HCT116 (cell line): ENCODE results near the gene MYH10. TPM values are rescaled to one million over a fixed set of nuclear protein-coding genes. Genes with fewer than 3 reads are reported as not detected.

Experiments used
- ATAC-seq: fragments of 200-7000 bp; cut with Tn5 transposase; 2 replicates; pipeline ENCODE4 v1.9.1; 2020; ENCODE audit warnings: mild to moderate bottlenecking, moderate library complexity
- BruUV-seq: library from RNA; stranded (reverse); fragments of 400-500 nt; replicated peaks from 2 replicates; lab custom pipeline; 2021; lab: Mats Ljungman, UMichigan
- CTCF ChIA-PET: fragments of 300-600 bp; sonication (Branson Sonifier 250); formaldehyde crosslinking; loops from one replicate; lab custom pipeline; 2021; ENCODE audit warnings: antibody characterized with exemption; lab: Charles Lee
- POLR2A ChIA-PET: fragments of 300-600, 350-600 bp; sonication (Branson Sonifier 250); formaldehyde crosslinking; loops from one replicate; lab custom pipeline; 2021; ENCODE audit warnings: antibody characterized with exemption; lab: Charles Lee
- RAD21 ChIA-PET, 2 experiments: fragments of 300-600 bp; sonication (Branson Sonifier 250); formaldehyde crosslinking; loops; one replicate each; lab custom pipeline; 2023; ENCODE audit warnings: low total read pairs in 2 of 2; ENCODE audit not compliant: uncharacterized antibody in 2 of 2, unreplicated experiment in 2 of 2, low non-redundant PET in 1 of 2; lab: Charles Lee
- DNase-seq: peaks from one replicate; pipeline ENCODE4 v3.0.0-alpha.2; 2010; ENCODE audit warnings: low read depth, low spot score
- H2AFZ ChIP-seq: fragments of 200-600 bp; shearing (Covaris generic), sonication (generic); 2 replicates; pipeline ENCODE4 v1.6.1; 2017; ENCODE audit warnings: low read depth, mixed run types, mixed read lengths, antibody characterized with exemption, low read length; ENCODE audit not compliant: poor library complexity, severe bottlenecking
- H3K27ac ChIP-seq: 2 replicates; pipeline ENCODE4 v1.5.1; 2012; ENCODE audit warnings: low read depth, low read length
- H3K27me3 ChIP-seq: fragments of 200-600 bp; sonication (generic); 2 replicates; pipeline ENCODE4 v1.6.1; 2016; ENCODE audit warnings: mixed run types, low read length, mixed read lengths; ENCODE audit not compliant: insufficient read depth
- H3K36me3 ChIP-seq, 2 experiments: fragments of 200-500 bp in 1 of 2; fragments of 200-600 bp in 1 of 2; sonication (Bioruptor generic) in 1 of 2; sonication (generic) in 1 of 2; 2 replicates each; pipeline versions ENCODE4 v1.5.1 to v1.6.1; 2014 to 2016; ENCODE audit warnings: low read length in 2 of 2, inconsistent platforms in 1 of 2, mixed read lengths in 1 of 2, mixed run types in 1 of 2; ENCODE audit not compliant: insufficient read depth in 2 of 2, control insufficient read depth in 1 of 2
- H3K4me1 ChIP-seq, 2 experiments: fragments of 200-600 bp in 1 of 2; sonication (generic) in 1 of 2; 2 replicates each; pipeline versions ENCODE4 v1.5.1 to v1.6.1; 2012 to 2017; ENCODE audit warnings: low read length in 2 of 2, inconsistent platforms in 1 of 2, mild to moderate bottlenecking in 1 of 2, mixed read lengths in 1 of 2, mixed run types in 1 of 2, moderate library complexity in 1 of 2; ENCODE audit not compliant: insufficient read depth in 2 of 2, control insufficient read depth in 1 of 2
- H3K4me2 ChIP-seq: fragments of 200-600 bp; sonication (generic); 2 replicates; pipeline ENCODE4 v1.6.1; 2017; ENCODE audit warnings: mixed run types, low read length, mixed read lengths
- H3K4me3 ChIP-seq, 2 experiments: fragments of 200-600 bp in 1 of 2; sonication (generic) in 1 of 2; replicated peaks in 1 of 2; 2 replicates each; pipeline ENCODE4 v1.5.1; 2011 to 2016; ENCODE audit warnings: low read length in 2 of 2, control low read depth in 1 of 2, low read depth in 1 of 2, mild to moderate bottlenecking in 1 of 2, mixed read lengths in 1 of 2, mixed run types in 1 of 2
- H3K79me2 ChIP-seq: fragments of 200-600 bp; sonication (generic); 2 replicates; pipeline ENCODE4 v1.6.1; 2017; ENCODE audit warnings: mild to moderate bottlenecking, mixed run types, low read length, moderate library complexity, mixed read lengths; ENCODE audit not compliant: insufficient read depth
- H3K9ac ChIP-seq: fragments of 200-600 bp; sonication (generic); 2 replicates; pipeline ENCODE4 v1.6.1; 2016; ENCODE audit warnings: low read length, mixed read lengths
- H3K9me2 ChIP-seq: fragments of 200-600 bp; sonication (generic), shearing (Covaris generic); 2 replicates; pipeline ENCODE4 v1.6.1; 2017; ENCODE audit warnings: mixed run types, mild to moderate bottlenecking, moderate library complexity; ENCODE audit not compliant: insufficient read depth
- H3K9me3 ChIP-seq, 2 experiments: fragments of 200-500 bp in 1 of 2; fragments of 200-600 bp in 1 of 2; sonication (Bioruptor generic) in 1 of 2; sonication (generic) in 1 of 2; 2 replicates each; pipeline ENCODE4 v1.6.1; 2014 to 2017; ENCODE audit warnings: low read length in 2 of 2, mixed read lengths in 2 of 2, inconsistent platforms in 1 of 2, low read depth in 1 of 2, mild to moderate bottlenecking in 1 of 2, mixed run types in 1 of 2, moderate library complexity in 1 of 2; ENCODE audit not compliant: control insufficient read depth in 1 of 2, insufficient read depth in 1 of 2
- H4K20me1 ChIP-seq: fragments of 200-600 bp; sonication (generic), shearing (Covaris generic); 2 replicates; pipeline ENCODE4 v1.6.1; 2017; ENCODE audit warnings: mixed run types, mild to moderate bottlenecking, moderate library complexity; ENCODE audit not compliant: insufficient read depth
- CBX3 ChIP-seq: IDR thresholded peaks from 2 replicates; pipeline ENCODE4 v1.6.1; 2012; ENCODE audit warnings: low read depth
- CEBPB ChIP-seq: IDR thresholded peaks from 2 replicates; pipeline ENCODE4 v1.6.1; 2012; ENCODE audit warnings: low read depth
- EGR1 ChIP-seq: IDR thresholded peaks from 2 replicates; pipeline ENCODE4 v1.6.1; 2012; ENCODE audit warnings: low read depth
- ELF1 ChIP-seq: IDR thresholded peaks from 2 replicates; pipeline ENCODE4 v1.6.1; 2012; ENCODE audit warnings: low read depth, borderline replicate concordance
- EZH2 ChIP-seq: fragments of 200-600 bp; sonication (generic); IDR thresholded peaks from 2 replicates; pipeline ENCODE4 v1.6.1; 2017; ENCODE audit warnings: antibody characterized with exemption, mixed run types
- EZH2phosphoT487 ChIP-seq: fragments of 200-600 bp; IDR thresholded peaks from 2 replicates; pipeline ENCODE4 v1.6.1; 2018; ENCODE audit warnings: antibody characterized with exemption, borderline replicate concordance
- JUND ChIP-seq: IDR thresholded peaks from 2 replicates; pipeline ENCODE4 v1.6.1; 2012
- POLR2AphosphoS5 ChIP-seq: IDR thresholded peaks from 2 replicates; pipeline ENCODE4 v1.6.1; 2011; ENCODE audit warnings: mild to moderate bottlenecking, low read depth, low read length, moderate library complexity
- RAD21 ChIP-seq: IDR thresholded peaks from 2 replicates; pipeline ENCODE4 v1.6.1; 2012; ENCODE audit warnings: low read depth, mild to moderate bottlenecking
- SIN3A ChIP-seq: IDR thresholded peaks from 2 replicates; pipeline ENCODE4 v1.6.1; 2012; ENCODE audit warnings: low read depth
- SP1 ChIP-seq: IDR thresholded peaks from 2 replicates; pipeline ENCODE4 v1.6.1; 2012; ENCODE audit warnings: low read depth
- SRF ChIP-seq: IDR thresholded peaks from 2 replicates; pipeline ENCODE4 v1.6.1; 2012; ENCODE audit warnings: low read depth
- TCF7L2 ChIP-seq: IDR thresholded peaks from 2 replicates; pipeline ENCODE4 v1.7.0; 2011; ENCODE audit warnings: borderline replicate concordance, inconsistent platforms; ENCODE audit not compliant: insufficient read depth, insufficient read length; ENCODE audit errors: extremely low read depth
- YY1 ChIP-seq: IDR thresholded peaks from 2 replicates; pipeline ENCODE4 v1.6.1; 2011; ENCODE audit warnings: low read length, low read depth, moderate library complexity, mild to moderate bottlenecking; ENCODE audit not compliant: insufficient replicate concordance; ENCODE audit errors: extremely low read depth
- ZNF274 ChIP-seq: fragments of 200-500 bp; sonication (Bioruptor generic); IDR thresholded peaks from 2 replicates; pipeline ENCODE4 v1.6.1; 2014; ENCODE audit warnings: mild to moderate bottlenecking, low read depth, low read length, inconsistent platforms
- intact Hi-C: fragments of 100-400 bp; cut with micrococcal nuclease; formaldehyde crosslinking; loops from 2 replicates; pipeline ENCODE4 v1.10.0; 2022
- total RNA-seq: library from RNA; stranded (reverse); gene quantifications from one replicate; pipeline ENCODE4 v1.2.1, GENCODE V29; 2021; ENCODE audit not compliant: unreplicated experiment
- TF ChIP-seq, protein P1 (sequence below), 3 experiments: fragments of 200-600 bp in 1 of 3; sonication (generic) in 1 of 3; IDR thresholded peaks in 2 of 3; conservative IDR thresholded peaks in 1 of 3; 2 replicates each; pipeline ENCODE4 v1.5.1; 2012 to 2017; ENCODE audit warnings: low read depth in 2 of 3, low read length in 2 of 3, antibody characterized with exemption in 1 of 3, borderline replicate concordance in 1 of 3, control low read depth in 1 of 3, mild to moderate bottlenecking in 1 of 3, mixed read lengths in 1 of 3, mixed run types in 1 of 3, moderate library complexity in 1 of 3; ENCODE audit not compliant: insufficient read depth in 1 of 3
- TF ChIP-seq, protein P2 (sequence below): IDR thresholded peaks from 2 replicates; pipeline ENCODE4 v1.6.1; 2012
- TF ChIP-seq, protein P3 (sequence below): IDR thresholded peaks from 2 replicates; pipeline ENCODE4 v1.6.1; 2012

Gene MYH10
- total RNA-seq, 1 experiment from 2014 or later, result 39.2 TPM

DNA sequence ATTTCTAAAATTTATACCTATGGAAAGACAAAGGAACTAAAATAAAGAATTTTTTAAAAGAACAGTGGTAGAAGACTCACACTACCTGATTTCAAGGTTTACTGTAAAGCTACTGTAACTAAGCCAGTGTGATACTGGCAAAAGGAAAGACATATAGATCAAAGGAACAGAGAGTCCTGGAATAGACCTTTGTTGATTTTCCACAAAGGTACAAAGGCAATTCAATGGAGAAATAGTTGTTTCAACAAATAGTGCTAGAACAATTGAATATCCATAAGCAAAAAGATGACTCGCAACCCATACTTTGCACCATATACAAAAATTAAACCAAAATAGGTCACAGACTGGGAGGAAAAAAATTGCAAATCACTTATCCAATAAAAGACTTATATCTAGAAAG, 36.7 kb downstream of the MYH10 start:
- intact Hi-C loops, result no loop called here
- no TSS peak for BruUV-seq

DNA sequence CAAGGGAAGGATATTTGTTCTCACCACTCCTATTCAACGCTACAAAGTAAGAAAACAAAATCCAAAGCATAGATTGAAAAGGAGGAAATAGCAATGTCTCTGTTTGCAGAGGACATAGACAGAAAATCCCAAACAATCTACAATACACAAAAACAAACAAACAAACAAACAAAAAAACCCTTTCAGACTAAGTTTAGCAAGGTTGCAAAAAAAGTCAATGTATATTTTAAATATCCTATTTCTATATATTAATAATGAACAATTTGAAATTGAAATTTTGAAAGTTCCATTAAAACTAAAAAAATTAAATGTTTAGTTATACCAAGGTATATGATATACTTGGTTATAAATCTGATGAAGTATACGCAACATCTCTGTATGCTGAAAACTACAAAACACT, 37.2 kb downstream of the MYH10 start:
- H3K4me1 ChIP-seq, result no peaks in the 10 kb centered on the region
- BruUV-seq, result no TSS peak
- ChIA-PET CTCF (no interaction called here), POLR2A (no interaction called here), RAD21 (no interaction called here)
- DNase-seq (no peak), ATAC-seq (no peak)
- 0 out of 2 replicates have a peak, but pooled peaks cover 4% of the 10 kb centered on the region for H4K20me1 ChIP-seq
- no peaks in the 10 kb centered on the region for H3K9me3 ChIP-seq
- no peak overlapping the region for H3K4me3 ChIP-seq
- no peaks in the 10 kb centered on the region for H3K27me3 ChIP-seq
- no peak overlapping the region for H2AFZ ChIP-seq
- H3K27ac ChIP-seq, result no peak overlapping the region
- intact Hi-C loops, result no loop called here
- no peak overlapping the region for H3K4me2 ChIP-seq
- no peaks in the 10 kb centered on the region for H3K36me3 ChIP-seq
- H3K9ac ChIP-seq, result no peak overlapping the region
- no peaks in the 10 kb centered on the region for H3K9me2 ChIP-seq
- no peak for TF ChIP-seq ELF1
- no peak for TF ChIP-seq SRF
- no peak for TF ChIP-seq SP1
- TF ChIP-seq RAD21, result no peak
- TF ChIP-seq, protein P1, sequence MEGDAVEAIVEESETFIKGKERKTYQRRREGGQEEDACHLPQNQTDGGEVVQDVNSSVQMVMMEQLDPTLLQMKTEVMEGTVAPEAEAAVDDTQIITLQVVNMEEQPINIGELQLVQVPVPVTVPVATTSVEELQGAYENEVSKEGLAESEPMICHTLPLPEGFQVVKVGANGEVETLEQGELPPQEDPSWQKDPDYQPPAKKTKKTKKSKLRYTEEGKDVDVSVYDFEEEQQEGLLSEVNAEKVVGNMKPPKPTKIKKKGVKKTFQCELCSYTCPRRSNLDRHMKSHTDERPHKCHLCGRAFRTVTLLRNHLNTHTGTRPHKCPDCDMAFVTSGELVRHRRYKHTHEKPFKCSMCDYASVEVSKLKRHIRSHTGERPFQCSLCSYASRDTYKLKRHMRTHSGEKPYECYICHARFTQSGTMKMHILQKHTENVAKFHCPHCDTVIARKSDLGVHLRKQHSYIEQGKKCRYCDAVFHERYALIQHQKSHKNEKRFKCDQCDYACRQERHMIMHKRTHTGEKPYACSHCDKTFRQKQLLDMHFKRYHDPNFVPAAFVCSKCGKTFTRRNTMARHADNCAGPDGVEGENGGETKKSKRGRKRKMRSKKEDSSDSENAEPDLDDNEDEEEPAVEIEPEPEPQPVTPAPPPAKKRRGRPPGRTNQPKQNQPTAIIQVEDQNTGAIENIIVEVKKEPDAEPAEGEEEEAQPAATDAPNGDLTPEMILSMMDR (IDR thresholded peaks at IDR 0.05 in 2 of 3, conservative IDR thresholded peaks at IDR 0.05 in 1 of 3; ENCODE audit: borderline replicate concordance in 1 of 3, insufficient read depth in 1 of 3, low read depth in 2 of 3, low read length in 2 of 3), result no peak
- TF ChIP-seq EGR1, result no peak
- TF ChIP-seq, protein P2, sequence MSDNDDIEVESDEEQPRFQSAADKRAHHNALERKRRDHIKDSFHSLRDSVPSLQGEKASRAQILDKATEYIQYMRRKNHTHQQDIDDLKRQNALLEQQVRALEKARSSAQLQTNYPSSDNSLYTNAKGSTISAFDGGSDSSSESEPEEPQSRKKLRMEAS, result no peak
- TF ChIP-seq EZH2, result no peak
- TF ChIP-seq CEBPB, result no peak
- no peak for TF ChIP-seq EZH2phosphoT487
- TF ChIP-seq JUND, result no peak
- no peak for TF ChIP-seq POLR2AphosphoS5
- TF ChIP-seq CBX3, result no peak
- no peak for TF ChIP-seq TCF7L2
- TF ChIP-seq, protein P3, sequence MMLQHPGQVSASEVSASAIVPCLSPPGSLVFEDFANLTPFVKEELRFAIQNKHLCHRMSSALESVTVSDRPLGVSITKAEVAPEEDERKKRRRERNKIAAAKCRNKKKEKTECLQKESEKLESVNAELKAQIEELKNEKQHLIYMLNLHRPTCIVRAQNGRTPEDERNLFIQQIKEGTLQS, result no peak
- no peak for TF ChIP-seq SIN3A
- no peak for TF ChIP-seq ZNF274
- no peak for TF ChIP-seq YY1
- H3K79me2 ChIP-seq, result no peaks in the 10 kb centered on the region

More for the DNA sequence above, 36.7 kb downstream of the MYH10 start:
- ATAC-seq, result no peak
- RAD21 ChIA-PET, result no interaction called here
- TF ChIP-seq SRF (no peak), CBX3 (no peak), JUND (no peak), RAD21 (no peak)
- Histone ChIP-seq H3K9me2 (no peaks in the 10 kb centered on the region), H3K4me2 (no peak overlapping the region), H3K27ac (no peak overlapping the region), H3K9me3 (no peaks in the 10 kb centered on the region), H3K4me1 (no peaks in the 10 kb centered on the region), H3K9ac (no peak overlapping the region), H3K36me3 (no peaks in the 10 kb centered on the region), H4K20me1 (0 out of 2 replicates have a peak, but pooled peaks cover 4% of the 10 kb centered on the region), H3K27me3 (no peaks in the 10 kb centered on the region), H2AFZ (no peak overlapping the region), H3K4me3 (no peak overlapping the region), H3K79me2 (no peaks in the 10 kb centered on the region)
- CTCF ChIA-PET, result no interaction called here
- no peak for DNase-seq
- POLR2A ChIA-PET, result no interaction called here
